WI38 (cell line): ENCODE results near the gene GGA2.

Experiments used
- H3K4me3 ChIP-seq: 2 replicates; pipeline ENCODE4 v1.5.1; 2011; ENCODE audit warnings: low read depth, mild to moderate bottlenecking, control low read depth, low read length
- TF ChIP-seq, protein P1 (sequence below): IDR thresholded peaks from 2 replicates; pipeline ENCODE4 v1.5.1; 2012; ENCODE audit warnings: low read depth, mild to moderate bottlenecking, control low read depth, low read length

The GGA2 gene

GRCh38 chr16:23514381-23515152 is 4.3 kb upstream of the GGA2 start:
- TF ChIP-seq, protein P1, sequence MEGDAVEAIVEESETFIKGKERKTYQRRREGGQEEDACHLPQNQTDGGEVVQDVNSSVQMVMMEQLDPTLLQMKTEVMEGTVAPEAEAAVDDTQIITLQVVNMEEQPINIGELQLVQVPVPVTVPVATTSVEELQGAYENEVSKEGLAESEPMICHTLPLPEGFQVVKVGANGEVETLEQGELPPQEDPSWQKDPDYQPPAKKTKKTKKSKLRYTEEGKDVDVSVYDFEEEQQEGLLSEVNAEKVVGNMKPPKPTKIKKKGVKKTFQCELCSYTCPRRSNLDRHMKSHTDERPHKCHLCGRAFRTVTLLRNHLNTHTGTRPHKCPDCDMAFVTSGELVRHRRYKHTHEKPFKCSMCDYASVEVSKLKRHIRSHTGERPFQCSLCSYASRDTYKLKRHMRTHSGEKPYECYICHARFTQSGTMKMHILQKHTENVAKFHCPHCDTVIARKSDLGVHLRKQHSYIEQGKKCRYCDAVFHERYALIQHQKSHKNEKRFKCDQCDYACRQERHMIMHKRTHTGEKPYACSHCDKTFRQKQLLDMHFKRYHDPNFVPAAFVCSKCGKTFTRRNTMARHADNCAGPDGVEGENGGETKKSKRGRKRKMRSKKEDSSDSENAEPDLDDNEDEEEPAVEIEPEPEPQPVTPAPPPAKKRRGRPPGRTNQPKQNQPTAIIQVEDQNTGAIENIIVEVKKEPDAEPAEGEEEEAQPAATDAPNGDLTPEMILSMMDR = no peak

DNA sequence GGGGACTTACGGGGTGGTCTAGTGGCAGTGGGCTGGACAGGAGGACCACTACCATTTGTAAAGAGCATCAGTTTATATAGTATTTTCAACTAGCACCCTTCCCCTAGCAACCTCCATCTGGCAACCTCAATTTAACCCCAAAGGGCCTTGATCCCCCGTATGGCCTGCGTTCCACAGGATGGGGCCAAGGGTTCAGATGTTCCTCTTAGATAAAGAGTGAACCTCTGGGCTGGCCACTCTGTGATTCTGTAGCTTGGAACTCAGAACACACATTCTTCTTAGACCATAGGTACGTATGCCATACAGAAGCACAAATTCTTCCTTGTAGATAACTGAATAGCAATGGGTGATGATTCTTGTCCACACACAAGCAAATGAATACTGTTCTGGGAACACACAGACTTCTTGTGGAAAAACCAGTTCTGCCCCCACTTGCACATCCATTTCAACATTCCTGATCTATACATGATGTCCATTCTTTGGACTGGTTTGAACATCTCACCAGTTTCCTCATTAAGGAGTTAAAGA is 1.9 kb upstream of the GGA2 start:
- TF ChIP-seq, protein P1 = no peak

More at GRCh38 chr16:23514381-23515152, 4.3 kb upstream of the GGA2 start:
- H3K4me3 ChIP-seq = no peak overlapping the region

DNA sequence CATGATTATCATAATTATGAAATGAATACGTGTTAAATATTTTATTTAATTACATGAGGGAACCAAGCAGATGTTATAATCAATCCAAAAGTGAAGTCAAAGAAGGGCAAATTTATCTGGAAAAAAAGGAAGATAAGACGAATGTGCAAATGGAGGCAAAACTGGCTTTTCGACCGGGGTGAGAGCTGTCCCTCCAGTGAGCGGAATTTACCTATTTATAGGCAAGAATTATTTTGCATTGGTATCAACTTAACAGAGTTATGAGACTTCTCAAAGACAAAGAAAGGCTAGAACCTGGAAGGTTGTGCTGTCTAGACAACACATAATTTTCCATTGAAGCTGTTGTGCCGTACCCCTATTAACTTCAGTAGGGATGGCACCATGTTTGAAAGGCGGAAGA is 1.4 kb upstream of the GGA2 start:
- TF ChIP-seq, protein P1 = no peak
- H3K4me3 ChIP-seq = no peak overlapping the region

More for the DNA sequence above, 1.9 kb upstream of the GGA2 start:
- H3K4me3 ChIP-seq = no peak overlapping the region

DNA sequence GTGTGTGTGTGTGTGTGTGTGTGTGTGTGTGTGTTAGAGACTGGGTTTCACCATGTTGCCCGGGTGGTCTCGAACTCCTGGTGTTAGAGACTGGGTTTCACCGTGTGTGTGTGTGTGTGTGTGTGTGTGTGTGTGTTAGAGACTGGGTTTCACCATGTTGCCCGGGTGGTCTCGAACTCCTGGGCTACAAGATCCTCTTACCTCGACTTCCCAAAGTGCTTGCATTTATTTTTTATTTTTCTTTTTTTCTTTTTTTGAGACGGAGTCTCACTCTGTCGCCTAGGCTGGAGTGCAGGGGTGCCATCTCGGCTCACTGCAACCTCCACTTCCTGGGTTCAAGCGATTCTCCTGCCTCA is 599 bp upstream of the GGA2 start:
- H3K4me3 ChIP-seq = peak overlapping the region; percentile 67; the same call in 1 of the 2 replicates

GRCh38 chr16:23509782-23510163 is 521 bp downstream of the GGA2 start:
- TF ChIP-seq, protein P1 = no peak
- H3K4me3 ChIP-seq = peak overlapping the region; percentile 67

DNA sequence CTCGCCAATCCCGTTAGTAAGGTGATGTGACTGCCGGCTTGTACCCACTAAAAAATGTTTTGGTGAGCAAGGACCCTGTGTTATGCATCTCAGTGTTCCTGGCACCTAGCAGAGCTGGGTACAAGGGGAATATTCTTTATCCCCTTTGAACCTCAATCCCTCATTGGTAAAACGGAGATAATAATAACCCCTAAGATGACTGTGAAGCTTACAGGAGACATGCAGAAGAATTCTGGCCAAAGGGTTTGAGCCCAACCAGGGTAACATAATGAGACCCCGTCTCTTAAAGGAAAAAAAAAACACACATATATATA is 896 bp downstream of the GGA2 start:
- H3K4me3 ChIP-seq = peak overlapping the region; percentile 67

GRCh38 chr16:23508589-23509440 is 1.5 kb downstream of the GGA2 start:
- TF ChIP-seq, protein P1 = no peak

More for the DNA sequence above, 896 bp downstream of the GGA2 start:
- TF ChIP-seq, protein P1 = no peak

More at GRCh38 chr16:23508589-23509440, 1.5 kb downstream of the GGA2 start:
- peak overlapping the region; percentile 67 for H3K4me3 ChIP-seq
